HG02763 (cell line): ENCODE results near the gene PIM3.
A peak's percentile ranks its signal among the peaks of the same experiment; 100 is the strongest.

Source experiments
- ATAC-seq: cut with Tn5 transposase; IDR thresholded peaks from one replicate; pipeline ENCODE4 v1.9.1; 2021; ENCODE audit warnings: mild to moderate bottlenecking, moderate library complexity; ENCODE audit not compliant: unreplicated experiment

The PIM3 gene

GRCh38 chr22:49966041-49966773 is 5.6 kb downstream of the PIM3 start:
- ATAC-seq = no peak

GRCh38 chr22:49966774-49967705 is 6.5 kb downstream of the PIM3 start:
- no peak for ATAC-seq

- ATAC-seq = no peak
Measured at GRCh38 chr22:49967706-49968208, 7.2 kb downstream of the PIM3 start.

- no peak for ATAC-seq
Measured at GRCh38 chr22:49968313-49968830, 7.8 kb downstream of the PIM3 start.

- no peak for ATAC-seq
Measured at GRCh38 chr22:49968831-49969661, 8.5 kb downstream of the PIM3 start.

- no peak for ATAC-seq
Measured at GRCh38 chr22:49969751-49970527, 9.4 kb downstream of the PIM3 start.

- peak; percentile 69 for ATAC-seq
Measured at GRCh38 chr22:49970528-49971231, 10.1 kb downstream of the PIM3 start.

GRCh38 chr22:49971232-49972162 is 10.9 kb downstream of the PIM3 start:
- ATAC-seq = peak; percentile 27

- no peak for ATAC-seq
Measured at GRCh38 chr22:49972163-49973017, 11.8 kb downstream of the PIM3 start.

- ATAC-seq = no peak
Measured at GRCh38 chr22:49973018-49973961, 12.7 kb downstream of the PIM3 start.

GRCh38 chr22:49975543-49976389 is 15.2 kb downstream of the PIM3 start:
- ATAC-seq = no peak

- no peak for ATAC-seq
Measured at GRCh38 chr22:49976439-49977175, 16.0 kb downstream of the PIM3 start.

- no peak for ATAC-seq
Measured at GRCh38 chr22:49977578-49977977, 17.0 kb downstream of the PIM3 start.

- no peak for ATAC-seq
Measured at GRCh38 chr22:49979587-49980264, 19.2 kb downstream of the PIM3 start.
